HepG2 (cell line): Measurements from ENCODE around the gene TRMT1. TPM values are rescaled to one million over a fixed set of nuclear protein-coding genes. Genes with fewer than 3 reads are reported as not detected.

Experiments
- ESRRA ChIP-seq: sonication (generic); formaldehyde crosslinking; IDR thresholded peaks from 2 replicates; pipeline ENCODE4 v1.5.1; 2020; ENCODE audit warnings: mild to moderate bottlenecking, low read depth, missing genetic modification reagents
- FOXJ3 ChIP-seq: sonication (generic); formaldehyde crosslinking; IDR thresholded peaks from 2 replicates; pipeline ENCODE4 v1.4.0; 2020; ENCODE audit warnings: missing genetic modification reagents, mild to moderate bottlenecking, borderline replicate concordance
- JUNB ChIP-seq: sonication (generic); formaldehyde crosslinking; IDR thresholded peaks from 2 replicates; pipeline ENCODE4 v1.8.0; 2022; ENCODE audit warnings: missing genetic modification reagents, mild to moderate bottlenecking, borderline replicate concordance
- MEF2D ChIP-seq: sonication (generic); formaldehyde crosslinking; IDR thresholded peaks from 2 replicates; pipeline ENCODE4 v1.5.1; 2020; ENCODE audit warnings: mild to moderate bottlenecking, missing genetic modification reagents
- PRDM15 ChIP-seq: sonication (generic); formaldehyde crosslinking; IDR thresholded peaks from 2 replicates; pipeline ENCODE4 v1.4.0; 2020; ENCODE audit warnings: missing genetic modification reagents
- PREB ChIP-seq: sonication (generic); formaldehyde crosslinking; IDR thresholded peaks from 2 replicates; pipeline ENCODE4 v1.4.0; 2020; ENCODE audit warnings: missing genetic modification reagents
- TBP ChIP-seq: sonication (generic); formaldehyde crosslinking; IDR thresholded peaks from 2 replicates; pipeline ENCODE4 v1.5.0; 2020; ENCODE audit warnings: missing genetic modification reagents
- TGIF2 ChIP-seq: IDR thresholded peaks from 2 replicates; pipeline ENCODE4 v1.6.1; 2016; ENCODE audit warnings: control low read depth, missing compliant biosample characterization
- ZBTB2 ChIP-seq: sonication (generic); formaldehyde crosslinking; IDR thresholded peaks from 2 replicates; pipeline ENCODE4 v1.8.0; 2022; ENCODE audit warnings: low read depth, missing genetic modification reagents
- ZFP1 ChIP-seq: IDR thresholded peaks from 2 replicates; pipeline ENCODE4 v1.6.1; 2016
- ZKSCAN8 ChIP-seq: IDR thresholded peaks from 2 replicates; pipeline ENCODE4 v1.6.1; 2016; ENCODE audit warnings: borderline replicate concordance, missing genetic modification reagents, missing compliant biosample characterization
- ZNF20 ChIP-seq: sonication (generic); formaldehyde crosslinking; IDR thresholded peaks from 2 replicates; pipeline ENCODE4 v1.4.0; 2020; ENCODE audit warnings: mild to moderate bottlenecking, moderate library complexity, missing genetic modification reagents
- ZNF451 ChIP-seq: sonication (generic); formaldehyde crosslinking; IDR thresholded peaks from 2 replicates; pipeline ENCODE4 v1.5.0; 2020; ENCODE audit warnings: mild to moderate bottlenecking, missing genetic modification reagents
- ZNF484 ChIP-seq: sonication (generic); formaldehyde crosslinking; IDR thresholded peaks from 2 replicates; pipeline ENCODE4 v1.5.1; 2020; ENCODE audit warnings: mild to moderate bottlenecking, low read depth, missing genetic modification reagents, borderline replicate concordance
- ZNF543 ChIP-seq: sonication (generic); formaldehyde crosslinking; IDR thresholded peaks from 2 replicates; pipeline ENCODE4 v1.4.0; 2020; ENCODE audit warnings: mild to moderate bottlenecking, missing genetic modification reagents
- ZNF605 ChIP-seq: sonication (generic); formaldehyde crosslinking; IDR thresholded peaks from 2 replicates; pipeline ENCODE4 v1.8.0; 2022; ENCODE audit warnings: mild to moderate bottlenecking, missing genetic modification reagents
- ZNF839 ChIP-seq: sonication (generic); formaldehyde crosslinking; IDR thresholded peaks from 2 replicates; pipeline ENCODE4 v1.4.0; 2020; ENCODE audit warnings: missing genetic modification reagents, mild to moderate bottlenecking, borderline replicate concordance
- polyA plus RNA-seq, 8 experiments: library from polyadenylated mRNA; depleted of rRNA in 3 of 8; stranded (reverse) in 7 of 8; unstranded in 1 of 8; fragments of >200 nt; fragmentation: Illumina TruSeq in 4 of 8; extraction: Trizol in 4 of 8; gene quantifications; 2 replicates each; pipeline versions ENCODE4 v1.2.1 to v1.2.3, GENCODE V29; 2011 to 2016; ENCODE audit warnings: low read depth in 4 of 8, missing spikeins in 1 of 8, mixed read lengths in 1 of 8; ENCODE audit not compliant: insufficient read depth in 1 of 8
- total RNA-seq, 5 experiments: library from RNA; depleted of rRNA; stranded (reverse); fragments of >200 nt; fragmentation: Illumina TruSeq; extraction: Trizol; gene quantifications; 2 replicates each; pipeline ENCODE4 v1.2.3, GENCODE V29; 2016; ENCODE audit warnings: low read depth in 1 of 5
- TF ChIP-seq, protein P1 (sequence below): sonication (generic); IDR thresholded peaks from 2 replicates; pipeline ENCODE4 v1.6.1; 2016; ENCODE audit warnings: low read depth, borderline replicate concordance
- TF ChIP-seq, protein P2 (sequence below): sonication (generic); formaldehyde crosslinking; IDR thresholded peaks from 2 replicates; pipeline ENCODE4 v1.4.0; 2020; ENCODE audit warnings: missing genetic modification reagents, mild to moderate bottlenecking, borderline replicate concordance

The TRMT1 gene
- total and polyA plus RNA-seq, 2 of the 13 experiments (the other 11 are each of a cell fraction or from before 2014, with no cell fraction given), result 35.5 to 44.1 TPM

DNA sequence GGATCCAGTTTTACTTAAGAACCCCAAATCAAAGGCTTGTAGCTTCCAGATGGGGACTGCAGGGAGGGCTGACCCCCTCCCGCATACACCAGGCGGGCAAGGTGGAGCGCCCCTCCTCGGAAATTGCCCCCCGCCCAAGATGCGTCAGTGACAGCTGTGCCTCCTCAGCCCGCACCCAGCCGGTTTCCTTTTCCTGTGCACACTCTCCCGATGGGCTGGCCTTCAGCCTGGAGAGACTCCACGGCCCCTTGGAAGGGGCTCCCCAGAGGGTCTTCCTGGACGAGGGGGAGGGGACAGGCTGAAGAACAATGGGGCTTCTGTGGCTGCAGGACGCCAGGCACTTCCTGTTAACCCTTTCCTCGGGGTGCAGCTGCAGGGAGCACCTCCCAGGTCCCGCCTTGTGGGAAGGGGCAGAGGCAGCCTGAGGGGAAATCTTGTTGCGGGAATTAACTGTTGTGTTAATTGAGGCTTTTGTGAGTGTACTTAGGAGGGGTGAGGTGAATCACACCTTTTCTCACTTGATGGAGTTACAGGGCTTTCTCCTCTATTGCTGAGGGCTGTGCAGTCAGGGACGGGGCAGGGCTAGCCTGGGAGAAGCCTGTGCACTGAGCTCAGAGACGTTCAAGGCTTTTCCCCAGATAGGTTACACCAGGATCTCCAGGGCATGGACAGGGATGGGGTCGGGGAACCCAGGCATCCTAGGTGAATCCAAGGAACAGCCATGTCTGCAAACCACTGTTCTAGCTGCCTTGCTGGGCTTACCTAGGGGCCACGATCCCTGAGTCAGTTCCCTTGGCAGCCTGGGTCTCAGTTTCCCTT, 48.0 kb upstream of the TRMT1 start (continued):
- 0 out of 2 replicates have a peak, but pooled peaks have one; percentile 24 for TF ChIP-seq ZBTB2 (CRISPR knock-in tag)
- TF ChIP-seq TGIF2, result peak; percentile 62
- TF ChIP-seq PRDM15 (CRISPR knock-in tag), result no peak
- peak; percentile 75 for TF ChIP-seq ZNF451 (CRISPR knock-in tag)
- TF ChIP-seq TBP (CRISPR knock-in tag), result no peak
- TF ChIP-seq, protein P1, sequence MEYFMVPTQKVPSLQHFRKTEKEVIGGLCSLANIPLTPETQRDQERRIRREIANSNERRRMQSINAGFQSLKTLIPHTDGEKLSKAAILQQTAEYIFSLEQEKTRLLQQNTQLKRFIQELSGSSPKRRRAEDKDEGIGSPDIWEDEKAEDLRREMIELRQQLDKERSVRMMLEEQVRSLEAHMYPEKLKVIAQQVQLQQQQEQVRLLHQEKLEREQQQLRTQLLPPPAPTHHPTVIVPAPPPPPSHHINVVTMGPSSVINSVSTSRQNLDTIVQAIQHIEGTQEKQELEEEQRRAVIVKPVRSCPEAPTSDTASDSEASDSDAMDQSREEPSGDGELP, result peak; percentile 84
- TF ChIP-seq MEF2D, result peak; percentile 50; the same call in 1 of the 2 replicates
- TF ChIP-seq JUNB (CRISPR knock-in tag), result no peak
- TF ChIP-seq ZNF605 (CRISPR knock-in tag), result no peak; the same call in 1 of the 2 replicates
- TF ChIP-seq FOXJ3 (CRISPR knock-in tag), result no peak
- peak; percentile 53; the same call in 1 of the 2 replicates for TF ChIP-seq ZFP1 (CRISPR knock-in tag)
- TF ChIP-seq ZNF20 (CRISPR knock-in tag), result no peak
- no peak for TF ChIP-seq ZNF839
- TF ChIP-seq, protein P2, sequence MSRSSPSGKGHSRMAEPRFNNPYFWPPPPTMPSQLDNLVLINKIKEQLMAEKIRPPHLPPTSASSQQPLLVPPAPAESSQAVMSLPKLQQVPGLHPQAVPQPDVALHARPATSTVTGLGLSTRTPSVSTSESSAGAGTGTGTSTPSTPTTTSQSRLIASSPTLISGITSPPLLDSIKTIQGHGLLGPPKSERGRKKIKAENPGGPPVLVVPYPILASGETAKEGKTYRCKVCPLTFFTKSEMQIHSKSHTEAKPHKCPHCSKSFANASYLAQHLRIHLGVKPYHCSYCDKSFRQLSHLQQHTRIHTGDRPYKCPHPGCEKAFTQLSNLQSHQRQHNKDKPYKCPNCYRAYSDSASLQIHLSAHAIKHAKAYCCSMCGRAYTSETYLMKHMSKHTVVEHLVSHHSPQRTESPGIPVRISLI (CRISPR knock-in tag), result no peak
- 0 out of 2 replicates have a peak, but pooled peaks have one; percentile 61 for TF ChIP-seq ZKSCAN8 (CRISPR knock-in tag)
- TF ChIP-seq ZNF484 (CRISPR knock-in tag), result no peak
- TF ChIP-seq ESRRA (CRISPR knock-in tag), result no peak
- no peak for TF ChIP-seq PREB (CRISPR knock-in tag)
- 0 out of 2 replicates have a peak, but pooled peaks have one; percentile 10 for TF ChIP-seq ZNF543 (CRISPR knock-in tag)
